Calu3 (cell line): Measurements from ENCODE around the gene BMP6. TPM values are rescaled to one million over a fixed set of nuclear protein-coding genes. Genes with fewer than 3 reads are reported as not detected.

Experiments
- BruUV-seq: library from RNA; stranded (reverse); fragments of 400-500 nt; replicated peaks from 2 replicates; lab custom pipeline; 2021; lab: Mats Ljungman, UMichigan
- CTCF ChIA-PET: fragments of 300-600 bp; sonication (Branson Sonifier 250); formaldehyde crosslinking; loops from one replicate; lab custom pipeline; 2022; ENCODE audit warnings: antibody characterized with exemption; lab: Charles Lee
- DNase-seq: peaks from one replicate; pipeline ENCODE4 v3.0.0; 2022
- H3K27ac Mint-ChIP-seq: one replicate; pipeline ENCODE4 v1.8.0; 2022; ENCODE audit warnings: mixed read lengths; ENCODE audit not compliant: unreplicated experiment
- H3K27me3 Mint-ChIP-seq: one replicate; pipeline ENCODE4 v1.8.0; 2022; ENCODE audit warnings: mixed read lengths; ENCODE audit not compliant: unreplicated experiment
- H3K36me3 Mint-ChIP-seq: one replicate; pipeline ENCODE4 v1.8.0; 2022; ENCODE audit warnings: mild to moderate bottlenecking, moderate library complexity, mixed read lengths; ENCODE audit not compliant: insufficient read depth, unreplicated experiment
- H3K4me1 Mint-ChIP-seq: one replicate; pipeline ENCODE4 v1.8.0; 2022; ENCODE audit warnings: mild to moderate bottlenecking, low read depth, mixed read lengths; ENCODE audit not compliant: unreplicated experiment
- H3K4me3 Mint-ChIP-seq: one replicate; pipeline ENCODE4 v1.8.0; 2022; ENCODE audit warnings: mild to moderate bottlenecking, low read depth, moderate library complexity, mixed read lengths; ENCODE audit not compliant: unreplicated experiment
- H3K9me3 Mint-ChIP-seq: one replicate; pipeline ENCODE4 v1.8.0; 2022; ENCODE audit warnings: low read depth, mixed read lengths; ENCODE audit not compliant: unreplicated experiment
- CTCF ChIP-seq: fragments of 200-600 bp; IDR thresholded peaks from one replicate; pipeline ENCODE4 v1.8.0; 2022; ENCODE audit warnings: antibody characterized with exemption; ENCODE audit not compliant: unreplicated experiment
- intact Hi-C: fragments of 100-400 bp; cut with micrococcal nuclease; formaldehyde crosslinking; loops from one replicate; pipeline ENCODE4 v1.10.0; 2022; ENCODE audit not compliant: unreplicated experiment
- total RNA-seq: library from RNA; stranded (reverse); gene quantifications from 2 replicates; pipeline ENCODE4 v1.2.3, GENCODE V29; 2022

The BMP6 gene
- total RNA-seq, 1 experiment from 2014 or later, result 0.17 TPM

GRCh38 chr6:7833751-7834070 lies 107.8 kb downstream of the BMP6 start:
- Mint-ChIP-seq H3K4me1 (no peaks in the 10 kb centered on the region), H3K27me3 (peaks cover 28% of the 10 kb centered on the region), H3K9me3 (no peaks in the 10 kb centered on the region), H3K36me3 (no peaks in the 10 kb centered on the region), H3K27ac (no peak overlapping the region), H3K4me3 (no peak overlapping the region)
- intact Hi-C loops, result no loop called here
- CTCF ChIA-PET, result no interaction called here
- no peak for TF ChIP-seq CTCF
- BruUV-seq, result no TSS peak
- DNase-seq, result no peak

- Mint-ChIP-seq H3K27ac (no peak overlapping the region), H3K27me3 (peaks cover 11% of the 10 kb centered on the region), H3K4me3 (no peak overlapping the region), H3K36me3 (no peaks in the 10 kb centered on the region), H3K4me1 (no peaks in the 10 kb centered on the region), H3K9me3 (no peaks in the 10 kb centered on the region)
- TF ChIP-seq CTCF, result no peak
- no peak for DNase-seq
- intact Hi-C loops, result no loop called here
- CTCF ChIA-PET, result no interaction called here
- BruUV-seq, result no TSS peak
Measured at GRCh38 chr6:7836371-7837026, 110.6 kb downstream of the BMP6 start.

GRCh38 chr6:7841781-7842468 lies 116.0 kb downstream of the BMP6 start:
- Mint-ChIP-seq H3K27me3 (no peaks in the 10 kb centered on the region), H3K9me3 (no peaks in the 10 kb centered on the region), H3K4me3 (no peak overlapping the region), H3K36me3 (peaks cover 5% of the 10 kb centered on the region), H3K4me1 (no peaks in the 10 kb centered on the region), H3K27ac (no peak overlapping the region)
- intact Hi-C loops, result no loop called here
- CTCF ChIA-PET, result no interaction called here
- no peak for TF ChIP-seq CTCF
- no peak for DNase-seq
- no TSS peak for BruUV-seq

GRCh38 chr6:7846966-7847818 lies 121.3 kb downstream of the BMP6 start:
- CTCF ChIA-PET, result no interaction called here
- H3K27ac Mint-ChIP-seq, result no peak overlapping the region
- no peaks in the 10 kb centered on the region for H3K9me3 Mint-ChIP-seq
- no peak overlapping the region for H3K4me3 Mint-ChIP-seq
- BruUV-seq, result no TSS peak
- H3K4me1 Mint-ChIP-seq, result no peaks in the 10 kb centered on the region
- no peaks in the 10 kb centered on the region for H3K27me3 Mint-ChIP-seq
- DNase-seq, result no peak
- intact Hi-C loops, result no loop called here
- TF ChIP-seq CTCF, result no peak
- peaks cover 5% of the 10 kb centered on the region for H3K36me3 Mint-ChIP-seq
